Stomach (tissue), 4 donors: ENCODE results near the gene KCTD16.

Source experiments
- CTCF ChIP-seq, 7 experiments: fragments of 450-650 bp in 4 of 7; fragments of 200-600 bp in 3 of 7; sonication (generic) in 3 of 7; IDR thresholded peaks; one replicate each; pipeline ENCODE4 v1.5.1; 2016 to 2019; ENCODE audit warnings: antibody characterized with exemption in 7 of 7, control low read depth in 2 of 7, mild to moderate bottlenecking in 1 of 7
- EP300 ChIP-seq: sonication (generic); formaldehyde crosslinking; IDR thresholded peaks from one replicate; pipeline ENCODE4 v1.6.1; 2017; ENCODE audit warnings: antibody characterized with exemption
- POLR2A ChIP-seq, 4 donors: fragments of 450-650 bp; IDR thresholded peaks; one replicate each; pipeline ENCODE4 v1.6.1; 2016; ENCODE audit warnings: antibody characterized with exemption in 4 of 4, control low read depth in 2 of 4, mild to moderate bottlenecking in 1 of 4, moderate library complexity in 1 of 4
- POLR2AphosphoS5 ChIP-seq, 3 donors: sonication (generic); formaldehyde crosslinking; IDR thresholded peaks; one replicate each; pipeline ENCODE4 v1.6.1; 2016; ENCODE audit warnings: antibody characterized with exemption in 3 of 3

- TF ChIP-seq CTCF (IDR thresholded peaks at IDR 0.05) (no peak), POLR2A (IDR thresholded peaks at IDR 0.05) (no peak), EP300 (no peak), POLR2AphosphoS5 (IDR thresholded peaks at IDR 0.05) (no peak)
Observed at GRCh38 chr5:144318460-144318859, 147.8 kb downstream of the KCTD16 start.
